UCSD-AML1 (cell line): Measurements from ENCODE around the gene PHF23.
A peak's percentile ranks its signal among the peaks of the same experiment; 100 is the strongest.

Source experiments
- DNase-seq: peaks from one replicate; lab custom pipeline; 2025; ENCODE audit not compliant: unreplicated experiment; lab: John Stamatoyannopoulos, UW

The PHF23 gene

GRCh38 chr17:7238420-7239090 lies 702 bp downstream of the PHF23 start:
- DNase-seq, result no peak

GRCh38 chr17:7237761-7238419 lies 1.4 kb downstream of the PHF23 start:
- DNase-seq, result peak; percentile 86

GRCh38 chr17:7237266-7237760 lies 1.9 kb downstream of the PHF23 start:
- no peak for DNase-seq

GRCh38 chr17:7236808-7237207 lies 2.4 kb downstream of the PHF23 start:
- DNase-seq, result no peak

- no peak for DNase-seq
Observed at GRCh38 chr17:7235693-7236665, 3.3 kb downstream of the PHF23 start.

GRCh38 chr17:7234083-7234951 lies 4.9 kb downstream of the PHF23 start, which contains the start of gene DVL2:
TSS of gene DVL2 (minus strand) at chr17:7234517. CDS start at chr17:7234262, 255 bp downstream.
- peak; percentile 90 for DNase-seq

- DNase-seq, result no peak
Observed at GRCh38 chr17:7233701-7234082, 5.6 kb downstream of the PHF23 start.

- no peak for DNase-seq
Observed at GRCh38 chr17:7232114-7232513, 7.1 kb downstream of the PHF23 start.

- DNase-seq, result no peak
Observed at GRCh38 chr17:7229504-7229903, 9.8 kb downstream of the PHF23 start.

- DNase-seq, result no peak
Observed at GRCh38 chr17:7228920-7229319, 10.3 kb downstream of the PHF23 start.

- no peak for DNase-seq
Observed at GRCh38 chr17:7226721-7227710, 12.2 kb downstream of the PHF23 start.

- DNase-seq, result no peak
Observed at GRCh38 chr17:7225711-7226331, 13.4 kb downstream of the PHF23 start.

GRCh38 chr17:7224661-7225111 lies 14.6 kb downstream of the PHF23 start:
- no peak for DNase-seq

GRCh38 chr17:7224110-7224509 lies 15.1 kb downstream of the PHF23 start:
- no peak for DNase-seq

GRCh38 chr17:7223375-7223774 lies 15.9 kb downstream of the PHF23 start:
- no peak for DNase-seq

GRCh38 chr17:7222972-7223292 lies 16.3 kb downstream of the PHF23 start:
- no peak for DNase-seq

GRCh38 chr17:7222093-7222971 lies 16.9 kb downstream of the PHF23 start:
- no peak for DNase-seq
